Epithelial cell of proximal tubule (primary cell): ENCODE data around the gene ABHD17C. TPM values are rescaled to one million over a fixed set of nuclear protein-coding genes. Genes with fewer than 3 reads are reported as not detected.

ENCODE experiments used
- DNase-seq: peaks from one replicate; pipeline ENCODE4 v3.0.0-alpha.2; 2011; ENCODE audit warnings: low read depth
- H3K4me3 ChIP-seq: 2 replicates; pipeline ENCODE4 v1.5.1; 2011; ENCODE audit warnings: low read depth, mild to moderate bottlenecking, low read length
- total RNA-seq: library from RNA; depleted of rRNA; stranded (reverse); fragments of >200 nt; gene quantifications from 2 replicates; pipeline ENCODE4 v1.2.3, GENCODE V29; 2015
- TF ChIP-seq, protein P1 (sequence below): conservative IDR thresholded peaks from 2 replicates; pipeline ENCODE4 v1.5.1; 2012; ENCODE audit warnings: low read depth, mild to moderate bottlenecking, low read length

ABHD17C gene
- total RNA-seq, 1 donor from 2014 or later, result 4.5 TPM

DNA sequence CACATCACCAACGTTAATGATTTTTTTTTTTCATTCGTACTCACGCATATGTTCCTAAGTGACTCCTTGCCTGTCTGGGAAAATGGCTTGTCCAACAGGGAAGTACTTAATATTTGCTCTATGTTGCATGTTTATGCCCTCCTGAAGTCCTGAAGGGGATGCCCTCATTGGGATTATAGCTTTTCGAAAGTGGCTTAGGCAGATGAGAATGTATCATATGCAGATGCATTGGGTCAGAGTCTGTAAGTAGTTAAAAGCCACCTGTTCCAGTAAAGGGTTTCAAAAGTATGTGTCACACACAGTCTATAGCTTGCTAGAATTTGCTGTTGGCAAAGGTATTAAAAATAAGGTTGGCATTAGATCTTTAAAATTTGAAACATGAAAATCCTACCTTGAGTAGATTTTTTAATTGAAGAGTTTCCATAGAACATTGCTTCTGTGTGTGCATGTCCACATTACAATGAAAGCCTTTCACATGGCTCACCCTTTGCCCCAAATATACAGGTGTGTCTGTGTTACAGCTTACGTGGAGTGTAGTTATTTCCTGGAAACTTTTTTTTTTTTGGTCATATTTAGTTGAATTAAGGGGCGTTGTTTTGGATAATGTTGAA, 2.1 kb downstream of the ABHD17C start:
- H3K4me3 ChIP-seq, result peak overlapping the region; percentile 63
- no peak for DNase-seq
- TF ChIP-seq, protein P1, sequence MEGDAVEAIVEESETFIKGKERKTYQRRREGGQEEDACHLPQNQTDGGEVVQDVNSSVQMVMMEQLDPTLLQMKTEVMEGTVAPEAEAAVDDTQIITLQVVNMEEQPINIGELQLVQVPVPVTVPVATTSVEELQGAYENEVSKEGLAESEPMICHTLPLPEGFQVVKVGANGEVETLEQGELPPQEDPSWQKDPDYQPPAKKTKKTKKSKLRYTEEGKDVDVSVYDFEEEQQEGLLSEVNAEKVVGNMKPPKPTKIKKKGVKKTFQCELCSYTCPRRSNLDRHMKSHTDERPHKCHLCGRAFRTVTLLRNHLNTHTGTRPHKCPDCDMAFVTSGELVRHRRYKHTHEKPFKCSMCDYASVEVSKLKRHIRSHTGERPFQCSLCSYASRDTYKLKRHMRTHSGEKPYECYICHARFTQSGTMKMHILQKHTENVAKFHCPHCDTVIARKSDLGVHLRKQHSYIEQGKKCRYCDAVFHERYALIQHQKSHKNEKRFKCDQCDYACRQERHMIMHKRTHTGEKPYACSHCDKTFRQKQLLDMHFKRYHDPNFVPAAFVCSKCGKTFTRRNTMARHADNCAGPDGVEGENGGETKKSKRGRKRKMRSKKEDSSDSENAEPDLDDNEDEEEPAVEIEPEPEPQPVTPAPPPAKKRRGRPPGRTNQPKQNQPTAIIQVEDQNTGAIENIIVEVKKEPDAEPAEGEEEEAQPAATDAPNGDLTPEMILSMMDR, result no peak

DNA sequence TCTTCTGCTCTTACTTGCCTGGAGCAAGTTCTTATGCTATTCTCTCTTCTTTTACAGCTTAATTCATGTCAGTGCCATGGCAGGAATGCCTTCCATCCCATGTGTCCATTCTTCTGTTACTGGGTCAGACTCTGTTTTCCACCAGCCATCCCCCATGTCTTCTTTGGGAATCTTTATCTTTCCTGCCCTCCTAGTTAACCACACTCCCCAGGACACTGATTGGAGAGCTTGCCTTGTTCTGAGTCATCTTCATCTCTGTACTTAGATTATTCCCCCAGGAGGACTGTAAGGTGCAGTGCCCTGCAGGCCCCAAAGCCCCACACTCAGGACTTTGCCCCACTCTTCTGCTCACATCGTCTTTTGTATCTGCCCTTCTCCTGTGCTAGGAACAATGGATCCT, 3.6 kb downstream of the ABHD17C start:
- TF ChIP-seq, protein P1, result no peak
- H3K4me3 ChIP-seq, result no peak overlapping the region
- no peak for DNase-seq

DNA sequence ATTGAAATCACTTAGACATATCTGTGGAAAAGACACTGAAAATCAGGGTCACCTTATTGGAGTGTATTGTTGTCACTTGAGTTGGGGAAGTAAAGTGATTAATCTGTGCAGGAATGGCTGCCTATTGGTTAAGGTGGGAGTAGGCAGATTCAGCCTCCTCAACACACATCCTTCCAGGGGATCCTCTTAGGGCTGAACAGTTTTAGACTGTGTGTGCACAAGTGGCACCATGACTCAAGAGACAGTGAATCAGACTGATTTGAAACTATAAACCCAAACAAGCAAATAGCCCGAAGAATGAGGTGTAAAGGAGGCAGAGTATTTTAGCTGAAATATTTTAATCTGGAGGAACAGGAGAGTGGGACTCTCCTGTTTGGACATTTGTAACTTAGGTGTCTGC, 4.9 kb downstream of the ABHD17C start:
- DNase-seq, result no peak

DNA sequence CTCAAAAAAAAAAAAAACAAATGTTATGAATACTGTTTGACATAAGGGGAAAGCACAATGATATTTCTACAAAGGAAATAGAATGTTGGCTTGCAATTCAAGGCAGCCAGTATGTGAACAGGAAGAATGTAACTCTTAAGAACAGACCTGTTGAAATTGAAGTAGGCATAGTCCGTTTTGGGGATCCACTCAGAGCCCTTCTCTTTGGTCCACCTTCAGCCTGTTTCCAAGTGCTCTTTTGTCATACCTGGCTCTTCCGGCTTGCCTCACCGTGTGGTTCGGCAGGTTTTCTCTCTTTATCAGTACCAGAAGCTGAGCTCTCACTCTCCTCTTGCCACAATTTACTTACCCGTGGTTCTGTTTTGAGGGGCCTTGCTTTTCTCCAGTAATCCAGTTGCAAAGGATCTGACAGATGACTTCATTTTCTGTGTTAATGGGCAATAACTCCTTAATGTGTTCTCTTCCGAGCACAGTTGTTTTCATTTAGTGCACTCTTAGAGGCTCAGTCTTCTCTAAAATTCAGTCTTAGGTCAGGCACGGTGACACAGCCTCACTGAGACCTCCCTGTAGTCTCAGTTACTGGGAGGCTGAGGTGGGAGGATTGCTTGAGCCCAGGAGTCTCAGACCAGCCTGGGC, 6.7 kb downstream of the ABHD17C start:
- H3K4me3 ChIP-seq, result no peak overlapping the region
- TF ChIP-seq, protein P1, result no peak
- no peak for DNase-seq

More for the DNA sequence above, 4.9 kb downstream of the ABHD17C start:
- no peak overlapping the region for H3K4me3 ChIP-seq
- TF ChIP-seq, protein P1, result no peak

DNA sequence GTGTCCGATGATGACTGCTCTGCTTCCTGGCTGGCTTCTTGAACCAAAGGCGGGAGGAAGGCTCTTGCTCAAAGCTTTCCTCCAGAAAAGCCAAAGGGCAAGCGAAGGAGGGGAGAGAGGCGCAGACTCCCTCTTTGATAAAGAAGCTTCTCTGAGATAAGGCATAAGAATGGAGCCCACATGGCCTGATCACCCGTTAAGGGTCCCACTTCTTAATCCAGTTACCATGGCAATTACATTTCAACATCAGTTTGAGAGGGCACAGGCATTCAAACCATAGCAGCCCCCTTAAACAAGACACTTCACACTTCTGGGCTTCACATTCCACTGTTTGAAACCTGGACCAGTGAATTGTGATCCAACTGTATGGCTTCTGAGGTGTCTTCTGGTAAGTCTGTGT, 8.0 kb downstream of the ABHD17C start:
- TF ChIP-seq, protein P1, result no peak

DNA sequence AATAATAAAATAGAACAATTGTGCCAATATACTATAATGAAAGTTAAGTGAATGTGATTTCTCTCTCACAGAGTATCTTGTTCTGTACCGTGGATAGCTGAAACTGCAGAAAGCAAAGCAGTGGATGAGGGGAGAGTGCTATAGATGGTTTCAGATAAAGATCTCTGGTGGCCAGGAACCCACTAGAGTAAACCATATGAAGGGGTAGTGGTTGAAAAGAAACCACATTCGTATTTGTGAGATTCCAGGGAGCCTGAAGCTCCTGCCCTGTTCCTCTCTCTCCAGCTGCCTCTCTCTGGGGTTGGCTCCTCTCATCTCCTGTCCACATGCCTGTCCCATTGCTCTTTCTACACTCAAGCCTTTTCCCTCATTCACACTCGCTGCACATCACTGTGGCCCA, 8.9 kb downstream of the ABHD17C start:
- H3K4me3 ChIP-seq, result no peak overlapping the region
- TF ChIP-seq, protein P1, result no peak
- no peak for DNase-seq

More for the DNA sequence above, 8.0 kb downstream of the ABHD17C start:
- H3K4me3 ChIP-seq, result no peak overlapping the region
- DNase-seq, result no peak

DNA sequence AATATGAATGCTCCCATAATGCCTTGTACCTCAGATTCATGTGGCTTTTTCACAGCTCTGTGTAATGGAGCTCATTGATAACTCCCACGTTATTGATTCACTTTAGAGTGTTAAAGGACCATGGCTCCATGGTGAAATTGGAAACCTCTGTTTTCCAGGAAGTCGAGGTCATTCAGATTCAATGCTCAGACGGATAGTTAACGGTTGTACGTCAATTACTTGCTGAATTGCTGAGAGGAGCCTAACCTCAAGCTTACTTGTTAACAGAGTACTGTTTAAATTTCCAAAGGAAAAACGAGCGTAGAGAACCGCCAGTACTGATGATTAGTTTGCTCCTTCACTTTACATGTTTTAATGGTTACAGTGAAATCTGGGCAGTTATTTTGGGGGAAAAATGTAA, 11.1 kb downstream of the ABHD17C start:
- TF ChIP-seq, protein P1, result no peak
- no peak overlapping the region for H3K4me3 ChIP-seq
- no peak for DNase-seq
